Liver (tissue), 3 donors: ENCODE measurements around the gene OTOG.

Experiments used
- CTCF ChIP-seq: fragments of 150-350 bp; IDR thresholded peaks from 2 replicates; pipeline ENCODE4 v1.5.1; 2017; ENCODE audit warnings: improper control_type of control experiment, low read depth, low read length; ENCODE audit not compliant: missing input control
- EGR1 ChIP-seq, 2 donors: IDR thresholded peaks; 2 replicates each; pipeline ENCODE4 v1.6.1; 2016 to 2018; ENCODE audit warnings: antibody characterized with exemption in 2 of 2, low read depth in 2 of 2
- FOXA1 ChIP-seq: IDR thresholded peaks from 2 replicates; pipeline ENCODE4 v1.6.1; 2016; ENCODE audit warnings: antibody characterized with exemption
- RAD21 ChIP-seq, 2 donors: IDR thresholded peaks; 2 replicates each; pipeline ENCODE4 v1.6.1; 2016; ENCODE audit warnings: antibody characterized with exemption in 2 of 2, mild to moderate bottlenecking in 2 of 2
- SP1 ChIP-seq: IDR thresholded peaks from 2 replicates; pipeline ENCODE4 v1.6.1; 2018; ENCODE audit warnings: antibody characterized with exemption, mild to moderate bottlenecking
- TAF1 ChIP-seq: conservative IDR thresholded peaks from 2 replicates; pipeline ENCODE4 v1.6.1; 2016; ENCODE audit warnings: antibody characterized with exemption, mild to moderate bottlenecking
- YY1 ChIP-seq: IDR thresholded peaks from 2 replicates; pipeline ENCODE4 v1.6.1; 2016; ENCODE audit warnings: antibody characterized with exemption, mild to moderate bottlenecking
- TF ChIP-seq, protein P1 (sequence below): IDR thresholded peaks from 2 replicates; pipeline ENCODE4 v1.6.1; 2016; ENCODE audit warnings: antibody characterized with exemption, mild to moderate bottlenecking
- TF ChIP-seq, protein P2 (sequence below): IDR thresholded peaks from 2 replicates; pipeline ENCODE4 v1.6.1; 2016; ENCODE audit warnings: antibody characterized with exemption
- donor health status: healthy.
- donor health status: healthy.

- no peak for TF ChIP-seq YY1
- TF ChIP-seq, protein P1, sequence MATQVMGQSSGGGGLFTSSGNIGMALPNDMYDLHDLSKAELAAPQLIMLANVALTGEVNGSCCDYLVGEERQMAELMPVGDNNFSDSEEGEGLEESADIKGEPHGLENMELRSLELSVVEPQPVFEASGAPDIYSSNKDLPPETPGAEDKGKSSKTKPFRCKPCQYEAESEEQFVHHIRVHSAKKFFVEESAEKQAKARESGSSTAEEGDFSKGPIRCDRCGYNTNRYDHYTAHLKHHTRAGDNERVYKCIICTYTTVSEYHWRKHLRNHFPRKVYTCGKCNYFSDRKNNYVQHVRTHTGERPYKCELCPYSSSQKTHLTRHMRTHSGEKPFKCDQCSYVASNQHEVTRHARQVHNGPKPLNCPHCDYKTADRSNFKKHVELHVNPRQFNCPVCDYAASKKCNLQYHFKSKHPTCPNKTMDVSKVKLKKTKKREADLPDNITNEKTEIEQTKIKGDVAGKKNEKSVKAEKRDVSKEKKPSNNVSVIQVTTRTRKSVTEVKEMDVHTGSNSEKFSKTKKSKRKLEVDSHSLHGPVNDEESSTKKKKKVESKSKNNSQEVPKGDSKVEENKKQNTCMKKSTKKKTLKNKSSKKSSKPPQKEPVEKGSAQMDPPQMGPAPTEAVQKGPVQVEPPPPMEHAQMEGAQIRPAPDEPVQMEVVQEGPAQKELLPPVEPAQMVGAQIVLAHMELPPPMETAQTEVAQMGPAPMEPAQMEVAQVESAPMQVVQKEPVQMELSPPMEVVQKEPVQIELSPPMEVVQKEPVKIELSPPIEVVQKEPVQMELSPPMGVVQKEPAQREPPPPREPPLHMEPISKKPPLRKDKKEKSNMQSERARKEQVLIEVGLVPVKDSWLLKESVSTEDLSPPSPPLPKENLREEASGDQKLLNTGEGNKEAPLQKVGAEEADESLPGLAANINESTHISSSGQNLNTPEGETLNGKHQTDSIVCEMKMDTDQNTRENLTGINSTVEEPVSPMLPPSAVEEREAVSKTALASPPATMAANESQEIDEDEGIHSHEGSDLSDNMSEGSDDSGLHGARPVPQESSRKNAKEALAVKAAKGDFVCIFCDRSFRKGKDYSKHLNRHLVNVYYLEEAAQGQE: no peak
- TF ChIP-seq CTCF: no peak
- TF ChIP-seq SP1: no peak
- TF ChIP-seq EGR1 (IDR thresholded peaks at IDR 0.05; ENCODE audit: low read depth in 2 of 2): no peak
- TF ChIP-seq TAF1: no peak
- no peak for TF ChIP-seq RAD21 (IDR thresholded peaks at IDR 0.05)
- no peak for TF ChIP-seq FOXA1
- TF ChIP-seq, protein P2, sequence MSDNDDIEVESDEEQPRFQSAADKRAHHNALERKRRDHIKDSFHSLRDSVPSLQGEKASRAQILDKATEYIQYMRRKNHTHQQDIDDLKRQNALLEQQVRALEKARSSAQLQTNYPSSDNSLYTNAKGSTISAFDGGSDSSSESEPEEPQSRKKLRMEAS: no peak
Observed at GRCh38 chr11:17607591-17608570, 60.8 kb downstream of the OTOG start.
